Medulla oblongata (tissue), 1 donor: ENCODE data around the gene PFKFB3.
"Not testable (repeated sequence)": the region's sequence is repeated elsewhere in the genome, so short reads cannot be mapped to it uniquely, and the experiment has no call there.

Experiments used
- DNase-seq: peaks from one replicate; pipeline ENCODE4 v3.0.0-alpha.2; 2015; ENCODE audit errors: extremely low spot score

The PFKFB3 gene

DNA sequence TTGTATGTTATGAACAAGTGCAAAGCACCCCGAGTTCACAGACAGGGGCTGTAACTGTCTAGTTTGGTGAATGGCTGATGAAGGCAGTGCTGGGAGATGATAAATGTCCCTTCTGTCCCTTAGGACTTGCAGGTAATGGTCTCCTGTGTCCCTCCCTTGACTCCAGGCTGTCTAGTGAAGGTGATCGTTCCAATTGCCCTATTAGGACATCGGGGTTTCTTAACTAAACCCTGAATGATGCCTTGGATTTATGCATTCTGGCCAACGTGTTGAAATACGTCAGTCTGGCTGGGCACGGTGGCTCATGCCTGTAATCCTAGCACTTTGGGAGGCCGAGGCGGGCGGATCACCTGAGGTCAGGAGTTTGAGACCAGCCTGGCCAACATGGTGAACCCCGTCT is 69.4 kb downstream of the PFKFB3 start:
- no peak for DNase-seq

DNA sequence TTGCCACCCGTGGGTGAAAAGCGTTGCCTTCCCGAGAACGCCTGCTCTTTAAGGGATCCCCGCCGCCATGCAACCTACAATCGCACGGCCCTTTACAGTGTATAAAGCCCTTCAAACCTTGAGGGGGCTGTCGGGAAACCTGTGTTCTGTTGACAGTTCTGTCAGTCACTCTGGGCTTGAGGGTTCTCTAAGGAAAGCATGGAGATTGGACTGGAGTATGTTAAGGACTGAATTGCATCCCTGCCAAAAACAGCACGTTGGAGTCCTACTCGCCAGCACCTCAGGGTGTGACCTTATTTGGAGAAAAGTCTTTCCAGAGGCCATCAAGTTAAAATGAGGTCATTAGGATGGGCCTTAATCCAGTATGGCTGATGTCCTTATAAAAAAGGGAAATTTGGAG is 70.6 kb downstream of the PFKFB3 start:
- DNase-seq: no peak

- DNase-seq: no peak
These were observed 71.3 kb downstream of the PFKFB3 start for GRCh38 chr10:6274040-6274439.

GRCh38 chr10:6274484-6274883 is 71.8 kb downstream of the PFKFB3 start:
- no peak for DNase-seq

GRCh38 chr10:6275022-6275997 is 72.6 kb downstream of the PFKFB3 start:
- peak; percentile 90 for DNase-seq

GRCh38 chr10:6276356-6276755 is 73.6 kb downstream of the PFKFB3 start:
- DNase-seq: no peak

DNA sequence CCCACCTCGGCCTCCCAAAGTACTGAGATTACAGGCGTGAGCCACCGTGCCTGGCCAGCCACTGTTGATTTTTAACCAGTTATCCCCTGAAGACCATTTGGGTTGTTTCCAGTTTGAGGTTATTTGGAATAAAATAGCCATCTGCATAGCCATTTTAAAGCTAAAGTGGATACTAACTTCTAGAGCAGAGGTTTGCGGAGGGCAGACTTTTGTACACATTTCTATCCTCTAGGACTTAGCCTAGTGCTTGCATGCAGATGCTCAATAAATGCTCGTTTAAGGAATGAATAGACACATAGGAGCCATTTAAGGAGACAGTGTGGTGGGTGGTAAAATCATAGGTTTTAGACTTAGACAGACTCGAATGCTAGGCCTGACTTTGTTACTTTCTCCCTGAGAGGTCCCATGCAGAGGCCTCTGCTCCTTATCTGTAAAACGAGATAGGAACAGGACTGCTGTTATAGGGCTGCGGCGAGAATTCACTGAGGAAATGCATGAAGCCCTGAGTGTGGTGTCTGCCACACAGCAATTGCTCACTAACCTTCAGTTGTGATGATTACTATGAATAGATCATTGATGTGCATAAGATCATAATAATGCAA is 75.9 kb downstream of the PFKFB3 start:
- DNase-seq: no peak

DNA sequence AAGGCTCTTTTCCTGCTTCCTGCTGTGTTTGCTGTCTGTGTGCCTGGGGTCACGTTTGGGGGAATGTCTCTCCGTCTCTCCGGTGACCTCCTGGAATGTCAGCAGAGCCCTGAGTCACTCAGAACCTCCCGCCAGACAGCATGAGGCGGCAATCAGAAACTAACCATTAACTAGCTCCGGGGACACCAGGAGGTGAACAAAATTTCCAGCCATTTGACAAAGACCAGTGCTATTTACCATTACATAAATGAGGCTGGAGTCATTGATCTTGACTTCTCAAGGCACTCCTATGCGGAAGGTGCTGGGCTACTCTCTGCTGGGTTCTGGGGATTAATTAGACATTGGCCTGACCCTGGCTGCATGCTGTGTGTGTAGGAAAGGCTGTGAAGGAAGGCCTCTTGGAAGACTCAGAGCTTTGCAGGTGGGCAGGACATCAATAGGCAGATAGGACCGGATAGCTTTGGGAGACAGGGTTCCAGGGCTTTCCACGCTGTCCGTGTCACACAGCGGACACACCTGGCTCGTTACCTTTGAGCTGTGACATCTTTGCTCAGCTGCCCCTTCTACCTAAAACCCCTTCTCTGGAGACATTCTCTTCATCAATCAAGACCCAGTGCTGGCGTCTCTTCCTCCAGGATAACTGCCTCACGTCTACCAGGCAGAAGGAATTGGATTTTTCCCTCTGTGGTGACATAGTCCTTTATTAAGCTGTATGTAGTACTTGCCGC is 77.0 kb downstream of the PFKFB3 start:
- peak; percentile 68 for DNase-seq

DNA sequence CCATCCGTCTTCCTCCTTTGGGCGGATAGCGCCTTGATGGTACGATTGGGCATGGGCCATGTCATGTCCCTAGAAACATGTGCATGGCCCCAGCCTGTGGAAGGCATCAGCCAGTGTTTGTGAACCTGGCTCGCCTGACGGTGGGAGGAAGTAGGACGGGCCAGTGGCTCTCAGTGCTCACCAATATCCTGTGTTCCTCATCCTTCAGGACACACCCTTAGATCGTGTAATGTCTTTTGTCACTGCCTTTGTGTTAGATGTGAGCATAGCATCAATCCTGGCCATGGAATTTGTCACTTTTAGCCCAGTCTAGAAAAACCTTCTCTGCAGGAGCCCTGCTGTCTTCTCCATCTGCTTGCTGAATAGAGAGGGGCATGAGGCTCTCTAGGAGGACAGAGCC is 77.6 kb downstream of the PFKFB3 start:
- no peak for DNase-seq

DNA sequence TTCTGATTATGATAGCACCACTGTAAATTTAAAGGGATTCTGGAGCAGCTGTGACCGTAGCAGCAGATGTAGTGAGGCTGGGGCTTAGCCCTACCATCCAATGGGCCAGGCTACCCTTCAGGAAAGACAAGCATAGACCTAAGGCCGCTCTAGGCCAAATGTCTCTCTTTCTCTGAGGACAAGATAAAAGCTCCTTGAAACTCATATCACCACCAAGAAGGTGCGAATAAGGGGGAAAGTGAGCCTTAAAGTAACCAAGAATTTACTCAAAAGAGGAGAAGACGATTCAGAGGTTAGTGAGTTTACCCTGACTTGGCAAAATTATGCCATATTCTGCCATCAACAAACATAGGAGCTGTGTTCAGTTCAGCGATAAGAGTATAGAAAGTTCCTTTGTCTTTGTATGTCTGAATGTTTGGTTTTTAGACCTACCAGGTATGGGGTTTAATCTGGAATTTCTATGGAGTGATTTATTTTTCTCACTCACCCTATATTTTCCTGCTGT is 79.8 kb downstream of the PFKFB3 start:
- DNase-seq: no peak

- no peak for DNase-seq
These were observed 80.9 kb downstream of the PFKFB3 start for GRCh38 chr10:6283655-6284054.

DNA sequence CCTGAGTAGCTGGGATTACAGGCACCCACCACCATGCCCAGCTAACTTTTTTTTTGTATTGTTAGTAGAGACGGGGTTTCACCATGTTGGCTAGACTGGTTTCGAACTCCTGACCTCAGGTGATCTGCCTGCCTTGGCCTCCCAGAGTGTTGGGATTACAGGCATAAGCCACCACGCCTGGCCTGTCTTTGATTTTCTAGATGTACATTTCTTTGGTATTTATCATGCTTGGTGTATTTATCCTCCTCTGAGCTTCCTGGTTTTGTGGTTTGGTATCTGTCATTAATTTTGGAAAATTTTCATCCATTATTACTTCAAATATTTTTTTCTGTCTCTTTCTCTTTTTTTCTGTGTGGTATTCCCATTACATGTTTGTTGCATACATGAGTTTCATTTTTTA is 87.9 kb downstream of the PFKFB3 start:
- not testable (repeated sequence) for DNase-seq

- DNase-seq: no peak
These were observed 90.0 kb downstream of the PFKFB3 start for GRCh38 chr10:6292741-6293151.

DNA sequence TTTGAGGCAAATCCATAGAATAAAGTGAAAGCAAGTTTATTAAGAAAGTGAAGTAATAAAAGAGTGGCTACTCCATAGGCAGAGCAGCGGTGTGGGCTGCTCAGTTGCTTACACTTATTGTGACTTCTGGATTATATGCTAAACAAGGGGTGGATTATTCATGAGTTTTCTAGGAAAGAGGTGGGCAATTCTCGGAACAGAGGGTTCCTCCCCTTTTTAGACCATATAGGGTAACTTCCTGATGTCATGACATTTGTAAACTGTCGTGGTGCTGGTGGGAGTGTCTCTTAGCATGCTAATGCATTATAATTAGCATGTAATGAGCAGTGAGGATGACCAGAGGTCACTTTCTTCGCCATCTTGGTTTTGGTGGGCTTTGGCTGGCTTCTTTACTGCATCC is 93.7 kb downstream of the PFKFB3 start:
- DNase-seq: not testable (repeated sequence)

- DNase-seq: no peak
These were observed 94.1 kb downstream of the PFKFB3 start for GRCh38 chr10:6296828-6297251.

GRCh38 chr10:6297522-6297921 is 94.8 kb downstream of the PFKFB3 start:
- DNase-seq: no peak

DNA sequence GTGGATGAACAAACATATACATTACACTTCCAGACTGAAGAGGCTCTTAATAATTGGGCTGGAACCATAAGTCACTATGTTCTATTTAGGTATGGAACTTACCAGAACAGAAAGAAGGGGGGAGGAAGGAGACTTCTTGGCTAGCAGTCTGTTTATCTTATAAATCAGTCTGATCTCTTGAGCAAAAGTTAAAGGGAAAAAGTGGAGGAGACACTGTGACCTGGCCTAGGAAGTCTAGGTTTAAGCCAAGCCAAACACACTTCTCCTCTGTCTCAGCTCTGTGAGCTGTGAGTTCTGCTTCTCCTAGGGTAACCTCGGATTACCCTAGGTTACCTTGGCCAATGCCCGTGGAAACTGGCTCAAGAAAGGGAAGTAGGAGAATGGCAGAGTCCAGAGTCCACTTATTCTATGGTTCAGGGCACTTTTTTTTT is 95.2 kb downstream of the PFKFB3 start:
- DNase-seq: peak; percentile 70

DNA sequence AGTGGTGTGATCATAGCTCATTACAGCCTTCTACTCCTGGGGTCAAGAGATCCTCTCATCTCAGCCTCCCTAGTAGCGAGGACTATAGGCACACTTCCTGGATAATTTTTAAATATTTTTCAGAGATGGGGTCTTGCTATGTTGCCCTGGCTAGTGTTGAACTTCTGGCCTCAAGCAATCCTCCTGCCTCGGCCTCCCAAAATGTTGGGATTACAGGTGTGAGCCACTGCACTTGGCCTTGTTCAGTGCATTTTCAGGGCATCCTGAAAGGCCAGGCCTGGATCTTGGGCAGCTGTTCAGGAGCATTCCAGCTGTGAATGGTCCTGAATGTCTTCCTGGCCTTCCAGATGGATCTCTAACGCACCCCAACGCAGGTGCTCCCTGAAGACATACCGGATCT is 95.7 kb downstream of the PFKFB3 start:
- DNase-seq: no peak

- DNase-seq: no peak
These were observed 96.5 kb downstream of the PFKFB3 start for GRCh38 chr10:6299234-6299633.

- DNase-seq: no peak
These were observed 97.0 kb downstream of the PFKFB3 start for GRCh38 chr10:6299743-6300105.

GRCh38 chr10:6300106-6300783 is 97.5 kb downstream of the PFKFB3 start:
- peak; percentile 81 for DNase-seq
